Stimulated activated CD4-positive, alpha-beta T cell treated with anti-CD3 and anti-CD28 coated beads, Interleukin-2, amount 100 ng/mL, for 24 hours (primary cell): ENCODE measurements around the gene C1QTNF8.

ENCODE experiments used
- DNase-seq, 2 donors: peaks; one replicate each; pipeline ENCODE4 v3.0.0-alpha.2; 2020

The C1QTNF8 gene

GRCh38 chr16:1073566-1074378 is 22.3 kb downstream of the C1QTNF8 start:
- no peak for DNase-seq

GRCh38 chr16:1073262-1073558 is 22.8 kb downstream of the C1QTNF8 start:
- no peak for DNase-seq

- DNase-seq = no peak
These were observed 23.4 kb downstream of the C1QTNF8 start, which contains the start of gene SSTR5 for GRCh38 chr16:1072526-1073261. SSTR5 (plus strand) TSS chr16:1072747; CDS start chr16:1078869, 6,122 bp downstream.

GRCh38 chr16:1071561-1072225 is 24.4 kb downstream of the C1QTNF8 start:
- no peak for DNase-seq

GRCh38 chr16:1070864-1071408 is 25.1 kb downstream of the C1QTNF8 start:
- no peak for DNase-seq

GRCh38 chr16:1070084-1070863 is 25.8 kb downstream of the C1QTNF8 start:
- DNase-seq = no peak

- peak in 1 of 2 donors; percentile 25 for DNase-seq
These were observed 26.9 kb downstream of the C1QTNF8 start for GRCh38 chr16:1069154-1069553.

- DNase-seq = no peak
These were observed 27.6 kb downstream of the C1QTNF8 start for GRCh38 chr16:1068451-1068850.

GRCh38 chr16:1067629-1068028 is 28.4 kb downstream of the C1QTNF8 start:
- no peak for DNase-seq

- DNase-seq = no peak
These were observed 29.4 kb downstream of the C1QTNF8 start for GRCh38 chr16:1066584-1067172.

- no peak for DNase-seq
These were observed 30.4 kb downstream of the C1QTNF8 start for GRCh38 chr16:1065469-1066128.

GRCh38 chr16:1063728-1064127 is 32.3 kb downstream of the C1QTNF8 start:
- DNase-seq = no peak

GRCh38 chr16:1062895-1063294 is 33.1 kb downstream of the C1QTNF8 start:
- DNase-seq = no peak

GRCh38 chr16:1061769-1062505 is 34.1 kb downstream of the C1QTNF8 start:
- no peak for DNase-seq

GRCh38 chr16:1060416-1061340 is 35.4 kb downstream of the C1QTNF8 start:
- no peak for DNase-seq

GRCh38 chr16:1059310-1059709 is 36.7 kb downstream of the C1QTNF8 start:
- DNase-seq = no peak

GRCh38 chr16:1058216-1058615 is 37.8 kb downstream of the C1QTNF8 start:
- DNase-seq = no peak

- peak; percentile 80 to 82 for DNase-seq
These were observed 38.7 kb downstream of the C1QTNF8 start for GRCh38 chr16:1057252-1057932.

GRCh38 chr16:1056196-1056595 is 39.8 kb downstream of the C1QTNF8 start:
- DNase-seq = no peak
